Measurements from ENCODE around the gene ARHGAP44.

GRCh38 chr17:13027246-13027645, 237.9 kb downstream of the ARHGAP44 start:
- TF ChIP-seq CTCF (IDR thresholded peaks at IDR 0.05; ENCODE audit: borderline replicate concordance, extremely low read depth, low read length, poor library complexity, severe bottlenecking): no peak
- TF ChIP-seq EZH2 (IDR thresholded peaks at IDR 0.05; ENCODE audit: borderline replicate concordance, low read depth, low read length, severe bottlenecking): no peak
